GM10266 (cell line): ENCODE results near the gene CENPN.

Source experiments
- DNase-seq: peaks from one replicate; pipeline ENCODE4 v3.0.0; 2012; ENCODE audit errors: extremely low spot score
- TF ChIP-seq, protein P1 (sequence below): IDR thresholded peaks from 2 replicates; pipeline ENCODE4 v1.5.1; 2012; ENCODE audit warnings: mild to moderate bottlenecking, low read depth; ENCODE audit not compliant: control insufficient read depth, insufficient read depth; ENCODE audit errors: missing control alignments

CENPN gene

DNA sequence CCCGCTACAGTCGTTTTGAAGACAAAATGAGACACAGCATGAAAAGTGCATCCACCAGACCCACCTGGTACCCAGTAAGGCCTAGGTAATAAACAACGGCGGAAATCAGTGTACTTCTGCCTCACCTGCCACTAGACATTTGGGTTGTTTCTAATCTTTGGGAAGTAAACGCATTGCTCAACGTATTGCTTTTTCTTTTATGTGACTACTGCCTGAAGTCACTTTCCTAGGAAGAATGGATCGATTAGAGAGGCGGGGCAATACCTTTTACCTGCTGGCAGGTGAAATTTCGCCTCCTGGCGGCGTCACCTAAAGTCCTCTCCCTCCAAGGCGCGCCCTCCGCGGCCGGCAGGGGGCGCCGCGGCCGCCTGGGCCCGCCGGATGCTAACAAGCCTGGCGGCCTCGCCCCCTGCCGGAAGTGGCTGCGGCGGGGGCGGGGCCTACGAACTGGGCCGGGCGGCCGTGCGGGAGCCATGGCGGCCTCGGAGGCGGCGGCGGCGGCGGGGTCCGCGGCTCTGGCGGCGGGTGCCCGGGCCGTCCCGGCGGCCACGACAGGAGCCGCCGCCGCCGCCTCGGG is 28.5 kb downstream of the CENPN start, which contains the start of gene ATMIN:
Gene ATMIN, plus strand, starts transcription at position 445 of the 577 bp plus-strand sequence. Its CDS starts 29 bp downstream, at position 474.
- DNase-seq = peak; percentile 98
- TF ChIP-seq, protein P1, sequence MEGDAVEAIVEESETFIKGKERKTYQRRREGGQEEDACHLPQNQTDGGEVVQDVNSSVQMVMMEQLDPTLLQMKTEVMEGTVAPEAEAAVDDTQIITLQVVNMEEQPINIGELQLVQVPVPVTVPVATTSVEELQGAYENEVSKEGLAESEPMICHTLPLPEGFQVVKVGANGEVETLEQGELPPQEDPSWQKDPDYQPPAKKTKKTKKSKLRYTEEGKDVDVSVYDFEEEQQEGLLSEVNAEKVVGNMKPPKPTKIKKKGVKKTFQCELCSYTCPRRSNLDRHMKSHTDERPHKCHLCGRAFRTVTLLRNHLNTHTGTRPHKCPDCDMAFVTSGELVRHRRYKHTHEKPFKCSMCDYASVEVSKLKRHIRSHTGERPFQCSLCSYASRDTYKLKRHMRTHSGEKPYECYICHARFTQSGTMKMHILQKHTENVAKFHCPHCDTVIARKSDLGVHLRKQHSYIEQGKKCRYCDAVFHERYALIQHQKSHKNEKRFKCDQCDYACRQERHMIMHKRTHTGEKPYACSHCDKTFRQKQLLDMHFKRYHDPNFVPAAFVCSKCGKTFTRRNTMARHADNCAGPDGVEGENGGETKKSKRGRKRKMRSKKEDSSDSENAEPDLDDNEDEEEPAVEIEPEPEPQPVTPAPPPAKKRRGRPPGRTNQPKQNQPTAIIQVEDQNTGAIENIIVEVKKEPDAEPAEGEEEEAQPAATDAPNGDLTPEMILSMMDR = peak; percentile 98

DNA sequence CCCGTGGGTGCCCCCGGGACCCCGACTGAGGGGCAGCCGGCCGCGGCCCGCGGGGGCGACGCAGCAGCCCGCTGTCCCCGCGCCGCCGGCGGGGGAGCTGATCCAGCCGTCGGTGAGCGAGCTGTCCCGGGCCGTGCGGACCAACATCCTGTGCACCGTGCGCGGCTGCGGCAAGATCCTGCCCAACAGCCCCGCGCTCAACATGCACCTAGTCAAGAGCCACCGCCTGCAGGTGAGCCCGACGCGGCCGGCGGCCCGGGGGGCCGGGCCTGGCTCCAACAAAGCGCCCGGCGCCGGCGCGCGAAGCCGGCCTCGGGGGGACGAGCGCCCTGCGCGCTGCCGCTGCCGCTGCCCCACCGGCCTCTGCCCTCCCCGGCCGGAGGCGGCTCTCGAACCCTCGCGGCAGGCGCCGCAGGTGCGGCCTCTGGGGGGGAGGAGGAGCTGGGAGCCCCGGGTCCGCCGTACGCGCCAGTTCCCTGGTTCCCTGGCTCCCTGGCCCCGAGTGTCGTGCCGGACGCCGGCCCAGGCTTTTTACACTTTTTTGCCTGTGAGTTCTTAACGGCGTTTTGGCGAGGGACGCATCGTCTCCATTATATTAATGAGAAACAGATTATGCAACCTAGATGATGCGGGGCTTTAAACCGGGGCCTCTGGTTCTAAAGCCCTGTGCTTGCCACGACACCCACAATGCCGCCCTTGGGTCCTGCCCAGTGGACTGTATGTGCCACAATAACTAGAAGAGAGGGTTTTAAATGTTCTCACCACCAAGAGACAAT is 29.1 kb downstream of the CENPN start:
- TF ChIP-seq, protein P1 = no peak
- DNase-seq = no peak

DNA sequence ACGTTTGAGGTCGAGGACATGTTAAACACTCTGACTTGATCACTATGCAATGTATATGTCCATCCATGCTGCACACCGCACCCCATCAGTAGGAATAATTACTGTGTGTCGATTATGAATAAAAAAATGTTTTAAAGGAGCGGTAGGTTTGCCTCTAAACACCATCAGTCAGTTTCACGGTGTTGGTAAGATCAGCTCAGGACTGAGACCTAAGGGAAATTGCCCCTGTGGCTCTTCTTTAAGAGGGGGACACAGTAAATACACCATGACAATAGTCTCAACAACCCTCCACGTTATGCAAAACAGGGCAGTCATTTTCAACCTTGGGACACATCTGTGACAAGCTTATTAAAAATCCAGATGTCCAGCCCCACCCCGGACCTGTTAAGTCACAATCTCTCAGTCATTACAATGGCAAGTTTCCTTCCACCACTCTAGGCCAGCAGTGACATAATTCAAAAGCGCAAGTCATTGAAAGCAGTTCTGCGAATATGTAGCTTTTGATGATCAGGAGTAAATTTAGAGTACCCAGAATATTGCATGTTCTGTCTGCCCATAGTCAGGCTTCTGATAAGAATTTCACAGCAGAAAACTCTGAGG is 29.8 kb downstream of the CENPN start:
- DNase-seq = peak; percentile 19
- TF ChIP-seq, protein P1 = no peak

DNA sequence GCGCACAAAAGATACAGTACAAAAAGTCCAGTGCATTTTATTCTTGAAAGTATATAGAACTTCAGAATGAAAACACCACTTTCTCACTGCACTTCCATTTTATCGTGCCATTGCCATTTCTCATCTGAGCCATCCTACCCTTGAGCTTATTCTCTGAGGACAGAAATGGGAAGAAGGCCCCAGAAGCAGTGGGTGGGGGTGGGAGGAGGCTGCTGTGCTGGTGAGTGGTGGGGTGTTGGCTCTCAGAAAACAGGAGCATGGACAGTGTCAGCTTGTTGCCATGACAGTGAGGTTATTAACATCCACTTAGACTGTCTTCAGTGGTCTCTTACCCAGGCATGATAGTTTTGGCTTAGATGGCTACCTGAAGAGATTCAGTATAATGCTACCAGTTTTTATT is 33.1 kb downstream of the CENPN start:
- TF ChIP-seq, protein P1 = no peak

DNA sequence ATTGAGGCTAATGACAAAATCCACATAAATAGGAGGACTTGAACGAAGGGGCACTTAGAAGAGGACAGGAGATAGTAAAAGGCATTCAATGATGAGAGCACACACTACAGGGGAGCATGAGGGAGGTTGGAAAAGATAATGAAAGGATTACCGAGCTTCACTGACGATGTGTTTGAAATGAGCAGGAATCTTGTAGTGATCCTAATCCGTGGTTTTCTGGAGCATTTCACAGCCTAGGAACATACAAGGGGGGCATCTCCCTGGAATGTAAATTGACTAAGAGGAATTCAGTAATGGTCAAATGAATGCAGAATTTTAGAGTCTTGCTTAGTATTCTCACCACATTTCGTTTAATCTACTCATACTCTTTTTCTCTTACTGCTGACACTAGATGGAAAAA is 33.8 kb downstream of the CENPN start:
- no peak for DNase-seq

More for the DNA sequence above, 33.1 kb downstream of the CENPN start:
- DNase-seq = no peak

DNA sequence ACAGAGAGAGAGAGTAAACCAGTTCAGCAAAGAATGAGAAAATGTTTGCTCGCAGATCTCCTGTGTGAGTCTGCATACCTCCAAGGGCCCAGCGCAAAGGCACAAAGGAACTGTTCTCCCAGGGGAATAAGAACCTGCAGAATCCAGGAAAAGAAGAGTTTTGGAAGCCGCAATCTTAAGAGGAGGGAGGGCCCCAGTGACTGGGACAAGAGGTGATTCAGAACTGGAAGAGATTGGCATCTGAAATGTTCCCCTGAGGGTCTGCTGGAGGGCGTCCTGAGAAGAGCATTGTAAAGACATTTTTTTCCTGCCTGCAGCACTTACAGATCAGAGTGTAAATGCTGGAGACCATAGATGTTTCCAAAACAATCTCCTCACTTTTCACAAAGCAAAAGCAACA is 34.7 kb downstream of the CENPN start:
- DNase-seq = no peak
- TF ChIP-seq, protein P1 = no peak

More for the DNA sequence above, 33.8 kb downstream of the CENPN start:
- TF ChIP-seq, protein P1 = no peak
